ENCODE data around the gene ITPRIP. TPM values are rescaled to one million over a fixed set of nuclear protein-coding genes. Genes with fewer than 3 reads are reported as not detected.

ITPRIP gene
- total RNA-seq, 1 donor from 2014 or later, result 19.9 TPM

- DNase-seq (ENCODE audit: extremely low spot score, unreplicated experiment), result no peak
- Mint-ChIP-seq H3K36me3 (peaks cover 7% of the 10 kb centered on the region), H3K4me3 (no peak overlapping the region), H3K27ac (no peak overlapping the region), H3K9me3 (no peaks in the 10 kb centered on the region), H3K4me1 (ENCODE audit: unreplicated experiment) (peaks cover 47% of the 10 kb centered on the region), H3K27me3 (no peaks in the 10 kb centered on the region)
- TF ChIP-seq, protein P1, sequence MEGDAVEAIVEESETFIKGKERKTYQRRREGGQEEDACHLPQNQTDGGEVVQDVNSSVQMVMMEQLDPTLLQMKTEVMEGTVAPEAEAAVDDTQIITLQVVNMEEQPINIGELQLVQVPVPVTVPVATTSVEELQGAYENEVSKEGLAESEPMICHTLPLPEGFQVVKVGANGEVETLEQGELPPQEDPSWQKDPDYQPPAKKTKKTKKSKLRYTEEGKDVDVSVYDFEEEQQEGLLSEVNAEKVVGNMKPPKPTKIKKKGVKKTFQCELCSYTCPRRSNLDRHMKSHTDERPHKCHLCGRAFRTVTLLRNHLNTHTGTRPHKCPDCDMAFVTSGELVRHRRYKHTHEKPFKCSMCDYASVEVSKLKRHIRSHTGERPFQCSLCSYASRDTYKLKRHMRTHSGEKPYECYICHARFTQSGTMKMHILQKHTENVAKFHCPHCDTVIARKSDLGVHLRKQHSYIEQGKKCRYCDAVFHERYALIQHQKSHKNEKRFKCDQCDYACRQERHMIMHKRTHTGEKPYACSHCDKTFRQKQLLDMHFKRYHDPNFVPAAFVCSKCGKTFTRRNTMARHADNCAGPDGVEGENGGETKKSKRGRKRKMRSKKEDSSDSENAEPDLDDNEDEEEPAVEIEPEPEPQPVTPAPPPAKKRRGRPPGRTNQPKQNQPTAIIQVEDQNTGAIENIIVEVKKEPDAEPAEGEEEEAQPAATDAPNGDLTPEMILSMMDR (conservative IDR thresholded peaks at IDR 0.05), result no peak
Measured at GRCh38 chr10:104324221-104324686, 14.0 kb downstream of the ITPRIP start.

DNA sequence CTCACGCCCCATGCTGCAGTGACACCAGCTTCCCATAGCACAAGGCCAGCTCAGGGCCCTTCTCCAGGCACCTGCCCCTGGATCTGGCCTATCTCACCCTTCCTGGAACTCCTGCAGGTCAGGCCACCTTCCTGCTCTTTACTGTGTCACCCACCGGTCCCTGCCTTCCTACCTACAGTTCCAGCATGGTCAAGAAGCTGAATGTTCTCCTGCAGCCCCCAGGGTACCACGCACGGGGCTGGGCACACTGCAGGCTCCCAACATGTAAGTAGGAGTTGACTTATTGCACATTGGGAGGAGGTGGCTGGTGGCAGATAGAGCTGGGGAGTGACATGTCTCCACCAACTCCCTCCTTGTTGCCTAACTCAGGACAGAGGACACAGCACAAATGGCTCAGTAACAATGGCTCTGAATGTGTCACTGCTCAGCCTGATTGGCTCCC lies 14.5 kb downstream of the ITPRIP start:
- H3K27me3 Mint-ChIP-seq, result no peaks in the 10 kb centered on the region
- H3K4me3 Mint-ChIP-seq, result no peak overlapping the region
- no peak overlapping the region for H3K27ac Mint-ChIP-seq
- peaks cover 7% of the 10 kb centered on the region for H3K36me3 Mint-ChIP-seq
- H3K4me1 Mint-ChIP-seq (ENCODE audit: unreplicated experiment), result peaks cover 43% of the 10 kb centered on the region
- H3K9me3 Mint-ChIP-seq, result no peaks in the 10 kb centered on the region
- TF ChIP-seq, protein P1 (conservative IDR thresholded peaks at IDR 0.05), result no peak
- no peak for DNase-seq (ENCODE audit: extremely low spot score, unreplicated experiment)

DNA sequence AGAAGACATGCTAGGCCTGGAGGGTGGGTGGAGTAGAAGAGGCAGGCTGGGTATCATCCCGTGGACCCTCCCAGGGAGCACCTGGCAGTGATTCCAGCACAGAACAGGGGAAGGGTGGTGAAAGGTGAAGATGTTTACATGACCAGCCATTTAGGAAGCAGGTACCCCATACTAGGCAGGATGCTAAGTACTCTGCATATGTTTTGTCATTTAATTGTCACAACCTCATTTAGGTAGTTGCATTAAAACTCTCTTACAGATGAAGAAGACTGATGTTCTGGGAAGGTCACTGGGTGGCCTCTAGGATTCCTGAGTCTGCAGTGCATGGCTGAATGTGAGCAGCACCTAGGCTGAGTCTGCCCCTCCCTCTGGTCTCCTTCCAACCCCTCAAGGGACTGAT lies 15.2 kb downstream of the ITPRIP start:
- TF ChIP-seq, protein P1 (conservative IDR thresholded peaks at IDR 0.05), result no peak
- peaks cover 38% of the 10 kb centered on the region for H3K4me1 Mint-ChIP-seq (ENCODE audit: unreplicated experiment)

GRCh38 chr10:104322416-104322782 lies 15.9 kb downstream of the ITPRIP start:
- no peak for DNase-seq (ENCODE audit: extremely low spot score, unreplicated experiment)
- H3K4me3 Mint-ChIP-seq, result no peak overlapping the region
- H3K36me3 Mint-ChIP-seq, result peaks cover 14% of the 10 kb centered on the region
- H3K27ac Mint-ChIP-seq, result no peak overlapping the region
- H3K9me3 Mint-ChIP-seq, result no peaks in the 10 kb centered on the region
- H3K4me1 Mint-ChIP-seq (ENCODE audit: unreplicated experiment), result peaks cover 40% of the 10 kb centered on the region
- TF ChIP-seq, protein P1 (conservative IDR thresholded peaks at IDR 0.05), result no peak
- H3K27me3 Mint-ChIP-seq, result no peaks in the 10 kb centered on the region

More for the DNA sequence above, 15.2 kb downstream of the ITPRIP start:
- peaks cover 9% of the 10 kb centered on the region for H3K36me3 Mint-ChIP-seq
- no peak overlapping the region for H3K4me3 Mint-ChIP-seq
- H3K27me3 Mint-ChIP-seq, result no peaks in the 10 kb centered on the region
- H3K27ac Mint-ChIP-seq, result no peak overlapping the region
- H3K9me3 Mint-ChIP-seq, result no peaks in the 10 kb centered on the region
- DNase-seq (ENCODE audit: extremely low spot score, unreplicated experiment), result no peak

- peak overlapping the region; percentile 16 for H3K27ac Mint-ChIP-seq
- no peaks in the 10 kb centered on the region for H3K27me3 Mint-ChIP-seq
- no peak for DNase-seq (ENCODE audit: extremely low spot score, unreplicated experiment)
- peaks cover 18% of the 10 kb centered on the region for H3K36me3 Mint-ChIP-seq
- TF ChIP-seq, protein P1 (conservative IDR thresholded peaks at IDR 0.05), result no peak
- no peaks in the 10 kb centered on the region for H3K9me3 Mint-ChIP-seq
- peaks cover 36% of the 10 kb centered on the region for H3K4me1 Mint-ChIP-seq (ENCODE audit: unreplicated experiment)
- no peak overlapping the region for H3K4me3 Mint-ChIP-seq
Measured at GRCh38 chr10:104321725-104322415, 16.4 kb downstream of the ITPRIP start.

Measured in type B pancreatic cell (in vitro differentiated cells).